Measurements from ENCODE around the gene MACF1.
A peak's percentile ranks its signal among the peaks of the same experiment; 100 is the strongest.

- TF ChIP-seq CTCF (IDR thresholded peaks at IDR 0.05) (no peak), POLR2A (IDR thresholded peaks at IDR 0.05) (peak in 1 of 2 donors; percentile 49)
These were observed 63.7 kb downstream of the MACF1 start for GRCh38 chr1:39268112-39268581.

All from uterus (tissue), 2 donors.